NK-92 treated with Interleukin-12 subunit alpha and Interleukin-12 subunit beta, amount 100 ng/mL, for 24 hours (cell line): ENCODE results near the gene MGAT5.

Experiments
- DNase-seq: peaks from one replicate; lab custom pipeline; 2025; lab: John Stamatoyannopoulos, UW

The MGAT5 gene

GRCh38 chr2:134367213-134367612 is 113.3 kb downstream of the MGAT5 start:
- no peak for DNase-seq

- DNase-seq = no peak
Measured at GRCh38 chr2:134368009-134368817, 114.3 kb downstream of the MGAT5 start.

- DNase-seq = no peak
Measured at GRCh38 chr2:134369220-134369902, 115.5 kb downstream of the MGAT5 start.

GRCh38 chr2:134370655-134371445 is 117.0 kb downstream of the MGAT5 start:
- no peak for DNase-seq

GRCh38 chr2:134372141-134372540 is 118.3 kb downstream of the MGAT5 start:
- no peak for DNase-seq

- no peak for DNase-seq
Measured at GRCh38 chr2:134372611-134373131, 118.8 kb downstream of the MGAT5 start.

GRCh38 chr2:134375935-134376334 is 122.1 kb downstream of the MGAT5 start:
- DNase-seq = no peak

- no peak for DNase-seq
Measured at GRCh38 chr2:134377730-134378129, 123.9 kb downstream of the MGAT5 start.

- no peak for DNase-seq
Measured at GRCh38 chr2:134379293-134379692, 125.4 kb downstream of the MGAT5 start.

GRCh38 chr2:134379722-134380121 is 125.8 kb downstream of the MGAT5 start:
- no peak for DNase-seq

- DNase-seq = no peak
Measured at GRCh38 chr2:134381141-134381540, 127.3 kb downstream of the MGAT5 start.

- no peak for DNase-seq
Measured at GRCh38 chr2:134384131-134384530, 130.3 kb downstream of the MGAT5 start.

GRCh38 chr2:134385195-134385594 is 131.3 kb downstream of the MGAT5 start:
- no peak for DNase-seq

- no peak for DNase-seq
Measured at GRCh38 chr2:134386310-134386709, 132.4 kb downstream of the MGAT5 start.

GRCh38 chr2:134389381-134389780 is 135.5 kb downstream of the MGAT5 start:
- no peak for DNase-seq

- DNase-seq = no peak
Measured at GRCh38 chr2:134391751-134392160, 137.9 kb downstream of the MGAT5 start.

- no peak for DNase-seq
Measured at GRCh38 chr2:134392442-134393074, 138.7 kb downstream of the MGAT5 start.

- DNase-seq = no peak
Measured at GRCh38 chr2:134393075-134393461, 139.2 kb downstream of the MGAT5 start.

- no peak for DNase-seq
Measured at GRCh38 chr2:134395779-134396178, 141.9 kb downstream of the MGAT5 start.

GRCh38 chr2:134396493-134396892 is 142.6 kb downstream of the MGAT5 start:
- DNase-seq = no peak

- no peak for DNase-seq
Measured at GRCh38 chr2:134397146-134397896, 143.4 kb downstream of the MGAT5 start.
